Stimulated activated CD8-positive, alpha-beta memory T cell treated with anti-CD3 and anti-CD28 coated beads, Interleukin-7, amount 100 ng/mL, for 48 hours (primary cell): Measurements from ENCODE around the gene DDX39B.
"Not testable (repeated sequence)": the region's sequence is repeated elsewhere in the genome, so short reads cannot be mapped to it uniquely, and the experiment has no call there.

Source experiments
- DNase-seq, 2 donors: peaks; one replicate each; pipeline ENCODE4 v3.0.0-alpha.2; 2020; ENCODE audit warnings: low read depth in 1 of 2; ENCODE audit errors: extremely low read depth in 1 of 2

Gene DDX39B

GRCh38 chr6:31489086-31489485, 52.7 kb downstream of the DDX39B start:
- no peak for DNase-seq

- DNase-seq, result not testable (repeated sequence)
Observed at GRCh38 chr6:31487674-31488073, 54.1 kb downstream of the DDX39B start.

DNA sequence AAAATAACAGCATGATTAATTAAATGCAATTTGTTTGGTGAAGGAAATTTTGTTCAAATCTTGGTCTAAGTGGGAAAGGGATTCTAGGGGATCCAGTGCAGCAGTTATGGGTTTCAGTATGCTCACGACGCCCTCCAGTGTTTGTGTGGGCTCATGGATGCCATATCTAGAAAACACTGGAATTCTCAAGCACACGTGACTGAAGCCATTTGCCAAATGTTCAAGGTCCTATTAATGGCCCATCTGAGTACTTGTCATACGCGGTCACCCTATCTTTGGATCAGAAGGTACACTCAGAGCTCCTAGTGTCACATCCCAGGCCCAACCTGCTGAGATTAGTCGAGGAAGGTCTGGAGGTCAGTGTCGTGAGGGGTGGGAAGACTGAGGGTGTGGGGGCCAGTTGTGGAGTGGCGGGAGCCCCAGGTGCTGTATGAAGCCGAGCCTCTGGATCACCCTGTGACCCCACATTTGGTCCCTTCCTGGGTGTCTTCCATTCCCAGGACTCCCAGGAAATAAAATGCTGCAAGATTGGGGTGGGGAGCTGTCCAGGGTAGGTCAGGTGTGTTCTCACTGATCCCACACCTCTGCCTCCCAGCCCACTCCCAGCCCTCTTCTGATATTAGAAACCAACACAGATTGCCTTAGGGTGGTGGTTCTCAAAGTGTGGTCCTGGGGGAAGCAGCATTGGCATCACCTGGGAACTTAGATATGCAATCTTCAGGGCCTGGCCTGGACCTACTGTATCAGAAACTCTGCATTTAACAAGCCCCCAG, 55.6 kb downstream of the DDX39B start:
- not testable (repeated sequence) for DNase-seq

DNA sequence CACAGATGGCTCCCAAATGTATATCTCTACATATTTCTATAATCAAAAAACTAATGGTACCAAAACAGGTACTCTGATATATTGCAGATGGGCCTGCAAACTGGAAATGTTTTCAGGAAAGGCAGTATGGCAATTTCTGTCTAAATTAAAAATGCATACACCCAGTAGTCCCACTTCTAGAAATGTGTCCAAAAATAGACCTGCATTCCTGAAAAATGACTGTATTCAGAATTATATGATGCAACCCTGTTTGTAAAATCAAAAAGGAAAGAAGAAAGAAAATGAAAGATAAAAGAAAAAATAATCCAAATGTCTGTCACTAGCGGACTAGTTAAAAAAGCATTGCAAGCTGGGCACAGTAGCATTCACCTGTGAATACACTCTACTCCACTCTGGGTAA, 56.7 kb downstream of the DDX39B start:
- DNase-seq, result no peak

- no peak for DNase-seq
Observed at GRCh38 chr6:31483392-31483791, 58.4 kb downstream of the DDX39B start.

- no peak for DNase-seq
Observed at GRCh38 chr6:31480574-31480973, 61.2 kb downstream of the DDX39B start.
